Ectodermal cell (in vitro differentiated cells): Measurements from ENCODE around the gene GPC6.
"Not testable (repeated sequence)": the region's sequence is repeated elsewhere in the genome, so short reads cannot be mapped to it uniquely, and the experiment has no call there.

Experiments
- H3K27ac ChIP-seq: 2 replicates; pipeline ENCODE4 v1.7.0; 2013; ENCODE audit warnings: mild to moderate bottlenecking, low read depth, low read length; ENCODE audit not compliant: insufficient read depth, poor library complexity, severe bottlenecking
- H3K27me3 ChIP-seq: 2 replicates; pipeline ENCODE4 v1.7.0; 2013; ENCODE audit warnings: mild to moderate bottlenecking, low read length; ENCODE audit not compliant: insufficient read depth, control insufficient read depth, poor library complexity, severe bottlenecking
- H3K36me3 ChIP-seq: one replicate; pipeline ENCODE4 v1.7.0; 2013; ENCODE audit warnings: low read length; ENCODE audit not compliant: control insufficient read depth, insufficient read depth
- H3K4me1 ChIP-seq: one replicate; pipeline ENCODE4 v1.7.0; 2013; ENCODE audit warnings: low read length; ENCODE audit not compliant: control insufficient read depth, insufficient read depth
- H3K4me3 ChIP-seq: 2 replicates; pipeline ENCODE4 v1.7.0; 2013; ENCODE audit warnings: low read depth, low read length, control low read depth; ENCODE audit not compliant: insufficient read depth
- H3K9me3 ChIP-seq: 2 replicates; pipeline ENCODE4 v1.7.0; 2013; ENCODE audit warnings: mild to moderate bottlenecking, low read length, moderate library complexity; ENCODE audit not compliant: control insufficient read depth
- WGBS, 2 experiments: methylation state at CpG; one replicate each; pipeline ENCODE4 v1.1.7; 2013; ENCODE audit warnings: missing lambda C conversion rate in 2 of 2; 5-methylcytosine and 5-hydroxymethylcytosine counted together

Gene GPC6

GRCh38 chr13:93309886-93310523 is 83.4 kb downstream of the GPC6 start:
- WGBS, 2 experiments: 49 to 67% methylated on average over 5 to 7 of the region's 7 CpGs
- Histone ChIP-seq H3K27ac (peak overlapping the region; percentile 78), H3K27me3 (no peaks in the 10 kb centered on the region), H3K9me3 (no peaks in the 10 kb centered on the region), H3K4me1 (no peaks in the 10 kb centered on the region), H3K4me3 (no peak overlapping the region), H3K36me3 (no peaks in the 10 kb centered on the region)

GRCh38 chr13:93316841-93317240 is 90.2 kb downstream of the GPC6 start:
- no peaks in the 10 kb centered on the region for H3K27me3 ChIP-seq
- no peaks in the 10 kb centered on the region for H3K9me3 ChIP-seq
- WGBS, 2 experiments: 48 to 53% methylated on average over 3 of the region's 3 CpGs
- no peaks in the 10 kb centered on the region for H3K4me1 ChIP-seq
- H3K4me3 ChIP-seq: no peak overlapping the region
- H3K27ac ChIP-seq: no peak overlapping the region
- H3K36me3 ChIP-seq: no peaks in the 10 kb centered on the region

- WGBS, 2 experiments: 90 to 93% methylated on average over 4 of the region's 4 CpGs
Observed at GRCh38 chr13:93318534-93319254, 92.1 kb downstream of the GPC6 start.

GRCh38 chr13:93320942-93321341 is 94.3 kb downstream of the GPC6 start:
- 85 to 98% methylated on average over 3 of the region's 3 CpGs for WGBS, 2 experiments
- H3K27ac ChIP-seq: no peak overlapping the region
- H3K27me3 ChIP-seq: no peaks in the 10 kb centered on the region
- H3K36me3 ChIP-seq: no peaks in the 10 kb centered on the region
- H3K4me3 ChIP-seq: no peak overlapping the region
- H3K4me1 ChIP-seq: no peaks in the 10 kb centered on the region
- H3K9me3 ChIP-seq: no peaks in the 10 kb centered on the region

More at GRCh38 chr13:93318534-93319254, 92.1 kb downstream of the GPC6 start:
- no peaks in the 10 kb centered on the region for H3K4me1 ChIP-seq
- no peaks in the 10 kb centered on the region for H3K27me3 ChIP-seq
- H3K36me3 ChIP-seq: no peaks in the 10 kb centered on the region
- no peak overlapping the region for H3K4me3 ChIP-seq
- H3K9me3 ChIP-seq: no peaks in the 10 kb centered on the region
- no peak overlapping the region for H3K27ac ChIP-seq

- H3K4me3 ChIP-seq, H3K27ac ChIP-seq, H3K4me1 ChIP-seq, H3K9me3 ChIP-seq, H3K27me3 ChIP-seq, H3K36me3 ChIP-seq: not testable (repeated sequence)
- 90 to 100% methylated on average over 1 of the region's 1 CpG for WGBS, 2 experiments
Observed at GRCh38 chr13:93323880-93324279, 97.3 kb downstream of the GPC6 start.

- H3K27ac ChIP-seq: no peak overlapping the region
- no peak overlapping the region for H3K4me3 ChIP-seq
- no peaks in the 10 kb centered on the region for H3K4me1 ChIP-seq
- H3K36me3 ChIP-seq: no peaks in the 10 kb centered on the region
- H3K27me3 ChIP-seq: no peaks in the 10 kb centered on the region
- H3K9me3 ChIP-seq: no peaks in the 10 kb centered on the region
- WGBS, 2 experiments: 77 to 86% methylated on average over 1 of the region's 1 CpG
Observed at GRCh38 chr13:93325303-93326233, 99.0 kb downstream of the GPC6 start.

GRCh38 chr13:93326234-93326811 is 99.7 kb downstream of the GPC6 start:
- Histone ChIP-seq H3K27ac (no peak overlapping the region), H3K36me3 (no peaks in the 10 kb centered on the region), H3K27me3 (no peaks in the 10 kb centered on the region), H3K4me3 (no peak overlapping the region), H3K4me1 (no peaks in the 10 kb centered on the region), H3K9me3 (no peaks in the 10 kb centered on the region)
- 94 to 95% methylated on average over 5 of the region's 5 CpGs for WGBS, 2 experiments

- H3K27ac ChIP-seq: no peak overlapping the region
- WGBS, 2 experiments: 72 to 92% methylated on average over 1 to 2 of the region's 2 CpGs
Observed at GRCh38 chr13:93328943-93329342, 102.3 kb downstream of the GPC6 start.

GRCh38 chr13:93336728-93337127 is 110.1 kb downstream of the GPC6 start:
- H3K27me3 ChIP-seq: no peaks in the 10 kb centered on the region
- peaks cover 4% of the 10 kb centered on the region for H3K9me3 ChIP-seq
- no peak overlapping the region for H3K27ac ChIP-seq
- no peaks in the 10 kb centered on the region for H3K36me3 ChIP-seq
- no peak overlapping the region for H3K4me3 ChIP-seq
- no peaks in the 10 kb centered on the region for H3K4me1 ChIP-seq
- WGBS, 2 experiments: 93 to 94% methylated on average over 4 of the region's 4 CpGs

More at GRCh38 chr13:93328943-93329342, 102.3 kb downstream of the GPC6 start:
- Histone ChIP-seq H3K4me3 (no peak overlapping the region), H3K27me3 (no peaks in the 10 kb centered on the region), H3K4me1 (no peaks in the 10 kb centered on the region), H3K9me3 (no peaks in the 10 kb centered on the region), H3K36me3 (no peaks in the 10 kb centered on the region)
